Mucosa of descending colon (tissue), 3 donors: ENCODE data around the gene LRRC14B. TPM values are rescaled to one million over a fixed set of nuclear protein-coding genes. Genes with fewer than 3 reads are reported as not detected.

Source experiments
- total RNA-seq, 3 donors: library from RNA; stranded (reverse); fragmentation: NEBNext Ultra II Directional in 2 of 3; extraction: Animal tissue kit (Norgen Biotek cat#: 25700) in 2 of 3; gene quantifications; one replicate each; pipeline versions ENCODE4 v1.2.1 to v1.2.4, GENCODE V29; 2021 to 2023
- donor health status: DM: no; HTN: no; CAD: no; lungs with moderate emphysema.
- donor health status: DM: no; HTN: no; CAD: no.
- donor health status: DM: no; HTN: yes; CAD: no.

LRRC14B gene
- total RNA-seq, 3 donors from 2014 or later: not detected

Other genes starting within 250 kb of the LRRC14B start
- 1 to 10 TPM in 1 of 3 donors, under 1 TPM in 2; 0.09 to 3.0 (median 0.36) TPM for gene PLEKHG4B, start 99.3 kb upstream of the LRRC14B start, total RNA-seq
- 1 to 10 TPM; 3.5 to 9.8 (median 4.7) TPM for gene CCDC127, start 26.7 kb downstream of the LRRC14B start, total RNA-seq
- gene SDHA, start 26.8 kb downstream of the LRRC14B start, total RNA-seq: 100 to 1,000 TPM; 223 to 322 (median 249) TPM
- 100 to 1,000 TPM in 2 of 3 donors, 10 to 100 TPM in 1; 91.2 to 125 (median 122) TPM for gene PDCD6, start 80.2 kb downstream of the LRRC14B start, total RNA-seq
- gene AHRR, start 130.2 kb downstream of the LRRC14B start, total RNA-seq: 1 to 10 TPM; 2.0 to 3.2 (median 2.3) TPM